Gastrocnemius medialis (tissue), 4 donors: ENCODE results near the gene MXRA8. TPM values are rescaled to one million over a fixed set of nuclear protein-coding genes. Genes with fewer than 3 reads are reported as not detected.

Experiments
- ATAC-seq, 2 donors: fragments of 150-250 bp; one replicate each; pipeline ENCODE4 v1.9.1; 2016
- DNase-seq, 2 donors: peaks; one replicate each; pipeline ENCODE4 v3.0.0-alpha.2; 2019
- H3K27ac ChIP-seq, 4 donors: fragments of 200-600 bp; sonication (generic); 1 replicate in 1 of 4; 2 replicates in 3 of 4; pipeline ENCODE4 v1.5.1; 2016 to 2018; ENCODE audit warnings: mild to moderate bottlenecking in 2 of 4, moderate library complexity in 1 of 4
- H3K27me3 ChIP-seq, 3 donors: fragments of 200-600 bp; sonication (generic) in 2 of 3; 1 replicate in 1 of 3; 2 replicates in 2 of 3; pipeline versions ENCODE4 v1.5.1 to v1.6.0; 2016 to 2019; ENCODE audit warnings: mild to moderate bottlenecking in 1 of 3, moderate library complexity in 1 of 3
- H3K36me3 ChIP-seq, 2 donors: fragments of 200-600 bp; sonication (generic) in 1 of 2; one replicate each; pipeline ENCODE4 v1.5.1; 2017 to 2018
- H3K4me1 ChIP-seq, 2 donors: fragments of 200-600 bp; sonication (generic) in 1 of 2; one replicate each; pipeline ENCODE4 v1.5.1; 2016 to 2017; ENCODE audit warnings: mild to moderate bottlenecking in 2 of 2
- H3K4me3 ChIP-seq, 4 donors: fragments of 200-600 bp; sonication (generic) in 3 of 4; 1 replicate in 1 of 4; 2 replicates in 3 of 4; pipeline ENCODE4 v1.5.1; 2016 to 2019; ENCODE audit warnings: mild to moderate bottlenecking in 2 of 4
- H3K9me3 ChIP-seq, 3 donors: fragments of 200-600 bp; sonication (generic) in 2 of 3; 1 replicate in 1 of 3; 2 replicates in 2 of 3; pipeline ENCODE4 v1.5.1; 2016 to 2019
- POLR2A ChIP-seq, 2 donors: fragments of 450-650 bp; IDR thresholded peaks; one replicate each; pipeline ENCODE4 v1.6.1; 2017; ENCODE audit warnings: antibody characterized with exemption in 2 of 2, mild to moderate bottlenecking in 2 of 2, moderate library complexity in 2 of 2
- in situ Hi-C, 4 donors: fragments of 200-750 bp; cut with MboI; loops; one replicate each; pipeline versions ENCODE4 v1.15.0 to v1.8.0; 2017; ENCODE audit warnings: low sequenced_read_pairs in 4 of 4
- intact Hi-C: fragments of 100-400 bp; cut with DNase I; formaldehyde crosslinking; loops from one replicate; pipeline ENCODE4 v1.15.1; 2023; ENCODE audit warnings: low total_unique reads
- total RNA-seq, 4 donors: library from RNA; depleted of rRNA; stranded (reverse); fragments of >200 nt; gene quantifications; one replicate each; pipeline versions ENCODE4 v1.1.0 to v1.2.3, GENCODE V29; 2016
- TF ChIP-seq, protein P1 (sequence below), 5 experiments: fragments of 450-650 bp in 3 of 5; fragments of 200-600 bp in 2 of 5; sonication (generic) in 2 of 5; IDR thresholded peaks in 4 of 5; conservative IDR thresholded peaks in 1 of 5; 1 replicate in 4 of 5; 2 replicates in 1 of 5; pipeline ENCODE4 v1.5.1; 2016 to 2019; ENCODE audit warnings: antibody characterized with exemption in 5 of 5, mild to moderate bottlenecking in 3 of 5, moderate library complexity in 3 of 5

MXRA8 gene
- total RNA-seq, 4 donors from 2014 or later: 13.9 to 41.9 (median 34.2) TPM

DNA sequence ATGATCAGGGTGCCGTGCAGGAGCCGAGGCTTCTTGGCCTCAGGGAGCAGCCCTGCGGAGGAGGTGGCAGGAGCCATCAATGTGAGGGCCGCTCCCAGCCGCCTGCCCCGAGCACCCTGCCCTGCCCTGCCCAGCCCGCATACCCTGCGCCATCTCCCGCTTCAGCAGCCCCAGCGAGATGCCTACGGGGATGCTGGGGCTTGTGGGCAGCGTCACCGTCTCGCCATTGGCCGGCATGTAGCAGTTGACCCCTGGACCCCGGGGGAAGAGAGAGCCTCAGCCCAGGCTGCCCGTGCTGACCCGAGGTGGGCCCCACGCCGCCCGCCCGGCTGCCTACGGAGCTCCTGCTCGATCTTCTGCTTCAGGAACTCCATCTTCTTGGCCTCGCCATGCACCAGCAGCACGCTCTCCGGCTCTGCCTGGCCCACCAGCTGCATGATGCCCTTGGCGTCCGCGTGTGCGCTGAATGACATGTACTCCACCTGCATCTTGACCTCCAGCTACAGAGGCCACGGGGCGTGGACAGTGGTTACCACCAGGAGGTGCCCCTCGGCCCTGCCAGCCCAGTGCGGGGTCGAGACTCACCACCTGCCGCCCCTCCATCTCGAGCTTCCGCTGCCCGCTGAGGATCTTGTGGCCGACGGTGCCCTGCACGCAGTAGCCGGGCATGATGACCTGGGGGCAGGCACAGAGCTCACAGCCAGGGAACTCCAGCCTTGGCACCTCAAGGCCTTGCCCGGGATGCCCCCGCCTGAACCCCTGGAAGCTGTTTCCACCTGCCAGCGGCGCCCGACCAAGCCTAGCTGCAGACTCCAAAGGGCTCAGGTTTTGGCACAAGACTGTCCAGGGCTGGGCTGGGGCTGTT lies 45.7 kb downstream of the MXRA8 start:
- Histone ChIP-seq H3K27me3 (no peaks in the 10 kb centered on the region), H3K27ac (peak overlapping the region in 2 of 4 donors; percentile 11 to 38), H3K9me3 (no peaks in the 10 kb centered on the region), H3K4me3 (no peak overlapping the region), H3K36me3 (peaks cover 0 to 47% of the 10 kb centered on the region in 2 donors), H3K4me1 (peaks cover 11 to 19% of the 10 kb centered on the region in 2 donors)
- no peak for ATAC-seq
- intact Hi-C loops (loop anchor here (10.0 kb wide), 1 partner anchor 358 kb away; the partner anchor contains the start of gene NOC2L), in situ Hi-C loops (no loop called here)
- TF ChIP-seq, protein P1, sequence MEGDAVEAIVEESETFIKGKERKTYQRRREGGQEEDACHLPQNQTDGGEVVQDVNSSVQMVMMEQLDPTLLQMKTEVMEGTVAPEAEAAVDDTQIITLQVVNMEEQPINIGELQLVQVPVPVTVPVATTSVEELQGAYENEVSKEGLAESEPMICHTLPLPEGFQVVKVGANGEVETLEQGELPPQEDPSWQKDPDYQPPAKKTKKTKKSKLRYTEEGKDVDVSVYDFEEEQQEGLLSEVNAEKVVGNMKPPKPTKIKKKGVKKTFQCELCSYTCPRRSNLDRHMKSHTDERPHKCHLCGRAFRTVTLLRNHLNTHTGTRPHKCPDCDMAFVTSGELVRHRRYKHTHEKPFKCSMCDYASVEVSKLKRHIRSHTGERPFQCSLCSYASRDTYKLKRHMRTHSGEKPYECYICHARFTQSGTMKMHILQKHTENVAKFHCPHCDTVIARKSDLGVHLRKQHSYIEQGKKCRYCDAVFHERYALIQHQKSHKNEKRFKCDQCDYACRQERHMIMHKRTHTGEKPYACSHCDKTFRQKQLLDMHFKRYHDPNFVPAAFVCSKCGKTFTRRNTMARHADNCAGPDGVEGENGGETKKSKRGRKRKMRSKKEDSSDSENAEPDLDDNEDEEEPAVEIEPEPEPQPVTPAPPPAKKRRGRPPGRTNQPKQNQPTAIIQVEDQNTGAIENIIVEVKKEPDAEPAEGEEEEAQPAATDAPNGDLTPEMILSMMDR (IDR thresholded peaks at IDR 0.05 in 4 of 5, conservative IDR thresholded peaks at IDR 0.05 in 1 of 5): no peak
- no peak for TF ChIP-seq POLR2A (IDR thresholded peaks at IDR 0.05)
- DNase-seq: no peak

DNA sequence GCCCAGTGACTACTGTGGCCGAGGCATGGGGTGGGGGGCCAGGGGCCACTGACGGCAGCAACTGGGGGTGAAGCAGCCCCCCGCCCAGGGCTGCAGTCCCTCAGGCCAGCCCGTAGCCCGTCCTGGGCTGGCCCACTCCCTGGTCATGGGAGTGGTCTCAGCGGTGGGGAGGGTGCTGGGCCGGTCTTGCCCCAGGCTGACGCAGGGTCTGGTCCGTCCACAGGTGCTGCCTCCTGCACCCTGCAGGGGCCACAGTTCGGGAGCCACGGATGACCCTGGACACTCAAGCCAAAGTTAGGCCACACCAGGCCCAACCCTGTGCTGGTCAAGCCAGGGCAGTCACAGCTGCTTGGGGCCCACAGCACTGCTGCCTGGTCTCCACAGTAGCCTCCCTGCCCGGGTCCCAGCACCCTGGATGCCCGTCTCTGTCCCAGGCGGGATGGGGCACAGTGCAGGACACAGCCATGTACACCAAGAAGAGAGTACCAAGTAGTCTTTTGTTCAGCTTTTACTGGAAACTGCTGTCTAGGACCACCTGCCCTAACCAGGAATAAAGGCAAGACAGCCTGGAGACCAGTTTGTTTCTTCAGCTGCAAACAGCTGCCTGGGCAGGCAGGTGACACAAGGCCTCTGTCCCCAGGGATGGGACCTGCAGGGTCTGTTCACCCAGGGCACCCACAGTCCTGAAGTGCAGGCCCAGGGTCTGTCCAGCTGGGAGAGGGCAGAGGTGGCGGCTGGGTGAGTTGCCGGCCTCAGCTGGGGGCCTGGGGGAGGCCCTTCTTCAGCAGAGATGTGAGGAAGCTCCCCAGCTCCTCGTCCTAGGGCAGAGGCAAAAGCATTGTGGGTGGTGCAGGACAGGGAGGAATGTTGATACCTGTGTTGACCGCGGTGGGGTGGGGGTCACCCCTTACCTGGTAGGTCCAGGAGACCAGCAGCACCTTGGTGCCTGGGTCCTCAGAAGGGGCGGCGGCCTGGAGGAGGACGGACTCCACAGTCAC lies 46.9 kb downstream of the MXRA8 start:
- in situ Hi-C loops: no loop called here
- no peaks in the 10 kb centered on the region for H3K9me3 ChIP-seq
- H3K4me1 ChIP-seq: peaks cover 17 to 23% of the 10 kb centered on the region in 2 donors
- no peaks in the 10 kb centered on the region for H3K27me3 ChIP-seq
- ATAC-seq (no peak), DNase-seq (no peak)
- intact Hi-C loops: loop anchor here (10.0 kb wide), 1 partner anchor 357 kb away; the partner anchor contains the start of gene NOC2L
- TF ChIP-seq POLR2A (IDR thresholded peaks at IDR 0.05): no peak
- TF ChIP-seq, protein P1 (IDR thresholded peaks at IDR 0.05 in 4 of 5, conservative IDR thresholded peaks at IDR 0.05 in 1 of 5): no peak
- peaks cover 0 to 43% of the 10 kb centered on the region in 2 donors for H3K36me3 ChIP-seq
- no peak overlapping the region for H3K4me3 ChIP-seq
- peak overlapping the region in 1 of 4 donors; percentile 13 for H3K27ac ChIP-seq

DNA sequence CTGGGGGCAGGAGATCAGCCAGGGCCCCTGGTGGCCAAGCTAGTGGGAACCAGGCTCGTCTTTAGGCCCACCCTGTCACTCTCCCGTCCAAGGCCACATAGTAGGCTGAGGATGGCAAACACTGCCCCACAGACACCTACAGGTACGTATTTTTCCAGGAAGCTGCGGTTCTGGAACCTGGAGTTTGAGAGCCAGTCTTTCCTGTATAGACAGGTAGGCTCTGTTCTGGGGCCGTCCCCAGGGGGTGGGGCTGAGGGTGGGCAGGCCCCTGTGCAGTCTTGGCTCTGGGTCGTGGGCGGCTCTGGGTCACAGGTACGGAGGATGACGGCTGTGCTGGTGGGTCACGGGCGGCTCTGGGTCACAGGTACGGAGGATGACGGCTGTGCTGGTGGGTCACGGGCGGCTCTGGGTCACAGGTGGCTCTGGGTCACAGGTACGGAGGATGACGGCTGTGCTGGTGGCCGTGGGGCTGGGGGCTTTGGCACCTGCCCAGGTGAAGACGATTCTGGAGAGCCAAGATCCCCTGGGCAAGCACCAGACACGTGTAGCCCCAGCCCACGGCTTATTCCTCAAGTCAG lies 47.8 kb downstream of the MXRA8 start:
- no peaks in the 10 kb centered on the region for H3K9me3 ChIP-seq
- TF ChIP-seq POLR2A (IDR thresholded peaks at IDR 0.05): no peak
- TF ChIP-seq, protein P1 (IDR thresholded peaks at IDR 0.05 in 4 of 5, conservative IDR thresholded peaks at IDR 0.05 in 1 of 5): no peak
- intact Hi-C loops: loop anchor here (10.0 kb wide), 1 partner anchor 356 kb away; the partner anchor contains the start of gene NOC2L
- H3K4me3 ChIP-seq: no peak overlapping the region
- peaks cover 0 to 40% of the 10 kb centered on the region in 2 donors for H3K36me3 ChIP-seq
- DNase-seq (no peak), ATAC-seq (no peak)
- no peaks in the 10 kb centered on the region for H3K27me3 ChIP-seq
- peaks cover 26 to 31% of the 10 kb centered on the region in 2 donors for H3K4me1 ChIP-seq
- in situ Hi-C loops: no loop called here
- H3K27ac ChIP-seq: peak overlapping the region in 2 of 4 donors; percentile 88 to 100

DNA sequence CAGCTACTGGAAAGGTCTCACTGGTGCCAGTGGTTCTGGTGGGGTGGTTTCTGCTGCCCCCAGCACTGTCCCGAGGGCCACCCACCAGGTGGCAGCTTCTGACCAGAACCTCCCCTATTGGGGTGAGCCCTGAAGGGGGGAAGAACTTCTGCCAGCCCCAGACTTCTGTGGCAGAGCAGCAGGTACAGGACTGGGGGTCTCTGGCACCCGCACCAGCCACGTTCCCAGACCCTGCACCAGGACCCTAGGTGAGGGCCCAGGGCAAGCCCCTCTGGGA lies 48.3 kb downstream of the MXRA8 start:
- Histone ChIP-seq H3K27me3 (no peaks in the 10 kb centered on the region), H3K27ac (peak overlapping the region in 2 of 4 donors; percentile 88 to 100)
- no peak for ATAC-seq

More for the DNA sequence above, 48.3 kb downstream of the MXRA8 start:
- in situ Hi-C loops (no loop called here), intact Hi-C loops (loop anchor here (10.0 kb wide), 1 partner anchor 355 kb away; the partner anchor contains the start of gene NOC2L)
- H3K36me3 ChIP-seq: peaks cover 0 to 38% of the 10 kb centered on the region in 2 donors
- DNase-seq: no peak
- TF ChIP-seq, protein P1 (IDR thresholded peaks at IDR 0.05 in 4 of 5, conservative IDR thresholded peaks at IDR 0.05 in 1 of 5): no peak
- TF ChIP-seq POLR2A (IDR thresholded peaks at IDR 0.05): no peak
- no peaks in the 10 kb centered on the region for H3K9me3 ChIP-seq
- no peak overlapping the region for H3K4me3 ChIP-seq
- H3K4me1 ChIP-seq: peaks cover 31 to 36% of the 10 kb centered on the region in 2 donors
